ENCODE data around the gene ZNF618.

ZNF618 gene

DNA sequence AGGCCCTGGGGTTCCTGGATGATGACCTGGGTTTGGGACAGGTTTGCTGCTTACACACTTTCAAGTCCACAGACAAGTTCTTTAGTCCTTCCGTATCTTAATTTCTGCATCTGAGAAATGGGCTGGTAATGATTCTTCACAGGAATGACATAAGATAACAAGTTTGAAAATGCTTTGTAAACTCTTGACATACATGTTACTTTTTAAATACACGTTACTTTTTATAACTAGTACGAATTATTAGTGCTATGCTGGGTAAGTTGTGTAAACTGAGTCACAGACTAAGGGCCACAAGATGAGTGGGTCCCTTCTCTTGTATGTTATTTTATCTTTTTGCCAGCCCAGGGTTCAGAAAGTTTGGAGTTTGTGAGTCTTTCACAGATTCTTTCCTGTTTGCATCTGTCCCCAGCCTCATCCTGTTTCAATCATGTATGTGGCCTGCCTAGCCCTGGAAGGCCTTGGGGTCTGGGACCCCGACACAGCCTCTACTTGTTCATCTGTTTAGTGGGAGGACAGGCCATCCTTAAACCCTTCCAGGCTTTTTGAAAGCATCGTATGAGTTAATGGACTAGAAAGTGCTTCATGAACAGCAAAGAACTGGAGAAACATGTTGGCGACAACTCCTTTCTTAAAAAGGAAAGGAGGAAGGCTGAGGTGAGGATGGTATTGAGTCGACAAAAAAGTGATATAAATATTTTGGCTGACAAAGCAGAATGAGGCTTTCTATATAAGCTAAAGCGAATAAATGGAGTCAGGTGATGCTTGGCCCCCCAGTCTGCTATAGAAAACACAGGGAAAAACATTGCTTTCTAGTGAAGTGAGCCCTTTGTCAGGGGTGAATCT is 9.3 kb downstream of the ZNF618 start:
- DNase-seq = no peak

DNA sequence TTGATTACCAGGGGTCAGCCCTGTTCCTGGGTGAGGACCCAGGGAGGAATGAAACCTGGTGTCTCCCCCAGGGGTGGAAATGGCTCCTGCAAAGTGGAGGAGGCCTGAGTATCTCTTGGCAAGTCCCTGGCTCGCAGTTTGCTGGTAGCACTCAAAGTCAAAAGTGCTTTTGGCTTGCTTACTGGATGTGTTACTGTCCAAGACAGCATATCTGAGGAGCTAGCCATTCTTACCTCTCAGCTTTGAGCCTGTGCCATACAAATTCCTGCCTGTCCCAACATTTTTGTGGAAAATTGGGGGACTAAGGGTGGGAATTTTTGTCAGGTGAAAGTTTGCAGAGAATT is 9.9 kb downstream of the ZNF618 start:
- no peak for DNase-seq

DNA sequence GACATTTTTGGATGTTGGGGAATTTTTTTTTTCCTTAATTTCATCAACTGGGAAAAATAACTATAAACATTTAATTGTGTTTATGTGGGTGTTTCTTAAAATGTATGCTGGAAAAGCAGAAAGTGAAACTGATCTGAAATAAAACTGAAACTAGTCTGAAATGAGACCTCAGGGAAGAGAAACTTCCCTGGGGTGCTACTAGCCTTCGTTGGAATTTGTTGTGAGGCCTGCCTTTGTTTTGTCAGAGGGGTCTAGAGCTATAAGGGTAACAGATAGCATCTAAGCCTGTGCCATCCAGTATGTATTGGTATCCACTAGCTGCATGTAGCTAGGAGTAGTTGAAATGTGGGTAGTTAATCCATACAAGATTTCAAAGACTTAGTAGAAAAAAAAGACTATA is 10.4 kb downstream of the ZNF618 start:
- DNase-seq = no peak

DNA sequence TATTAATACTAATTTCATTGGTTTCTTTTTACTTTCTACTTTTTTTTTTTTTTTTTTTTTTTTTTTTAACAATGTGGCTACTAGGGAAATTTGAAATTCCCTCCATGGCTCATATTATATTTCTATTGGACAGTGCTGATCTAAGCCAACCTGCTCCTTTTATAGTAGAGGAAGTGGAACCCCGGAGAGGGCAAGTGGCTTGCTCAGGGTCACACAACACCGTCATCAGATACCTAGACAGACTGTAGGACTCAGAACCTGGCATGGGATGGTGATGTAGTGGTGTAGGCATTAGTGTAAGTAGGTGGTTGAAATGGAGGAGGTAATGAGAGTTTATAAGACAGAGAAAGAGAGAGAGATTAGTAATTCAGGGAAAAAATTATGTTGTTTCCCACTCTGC is 10.8 kb downstream of the ZNF618 start:
- no peak for DNase-seq

DNA sequence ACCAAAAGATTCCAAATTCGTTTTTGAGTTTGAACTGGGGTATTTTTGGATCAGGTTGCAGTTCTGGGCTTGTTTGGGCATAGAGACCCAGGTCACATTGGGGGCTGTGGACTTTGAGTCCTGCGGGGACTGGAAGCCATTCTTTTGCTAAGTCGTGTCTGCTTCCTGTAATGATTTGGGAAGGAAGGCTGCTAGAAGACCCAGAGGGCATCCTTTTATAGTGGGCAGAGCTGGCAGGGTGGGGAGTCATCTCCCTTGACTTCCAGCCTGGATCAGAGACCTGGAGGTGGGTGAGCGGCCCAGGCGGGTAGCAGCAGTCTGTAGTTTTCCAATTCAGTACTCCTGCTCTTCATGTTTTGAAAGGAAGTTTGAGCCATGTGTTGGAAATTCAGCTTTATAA is 11.3 kb downstream of the ZNF618 start:
- DNase-seq = no peak

DNA sequence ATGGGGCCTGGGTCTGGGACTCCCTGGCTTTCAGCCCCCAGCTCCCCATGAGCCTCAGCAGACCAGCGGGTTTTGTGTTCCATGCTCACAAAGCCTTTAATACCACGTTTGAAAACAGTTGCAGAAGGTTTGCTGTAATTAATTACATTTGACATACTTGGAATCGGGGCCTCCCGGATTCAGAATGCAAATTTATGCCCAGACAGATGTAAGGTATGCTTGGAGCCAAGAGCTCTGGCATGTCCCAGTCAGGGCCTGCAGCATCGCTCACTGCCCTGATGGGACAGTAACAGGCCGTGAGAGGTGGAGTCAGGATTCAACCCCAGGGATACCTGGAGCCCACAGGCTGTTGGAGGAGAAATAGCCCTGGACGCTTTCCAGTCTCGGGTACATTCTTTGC is 12.2 kb downstream of the ZNF618 start:
- no peak for DNase-seq

DNA sequence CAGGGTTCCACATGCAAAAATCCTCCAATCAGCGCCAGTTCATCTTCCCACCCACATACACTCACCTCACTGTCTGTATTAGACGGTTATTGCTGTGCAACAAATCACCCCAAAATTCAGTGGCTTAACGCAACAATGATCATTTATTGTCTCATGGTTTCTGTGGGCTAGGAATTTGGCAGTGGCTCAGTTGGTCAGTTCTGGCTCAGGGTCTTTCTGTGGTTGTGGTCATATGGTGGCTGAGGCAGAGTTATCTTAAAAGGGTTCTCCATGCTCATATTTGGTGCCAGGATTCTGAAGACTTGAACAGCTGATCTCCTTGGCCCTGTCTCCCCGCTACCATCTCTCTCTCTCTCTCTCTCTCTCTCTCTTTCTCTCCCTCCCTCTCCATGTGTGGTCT is 12.9 kb downstream of the ZNF618 start:
- DNase-seq = no peak

DNA sequence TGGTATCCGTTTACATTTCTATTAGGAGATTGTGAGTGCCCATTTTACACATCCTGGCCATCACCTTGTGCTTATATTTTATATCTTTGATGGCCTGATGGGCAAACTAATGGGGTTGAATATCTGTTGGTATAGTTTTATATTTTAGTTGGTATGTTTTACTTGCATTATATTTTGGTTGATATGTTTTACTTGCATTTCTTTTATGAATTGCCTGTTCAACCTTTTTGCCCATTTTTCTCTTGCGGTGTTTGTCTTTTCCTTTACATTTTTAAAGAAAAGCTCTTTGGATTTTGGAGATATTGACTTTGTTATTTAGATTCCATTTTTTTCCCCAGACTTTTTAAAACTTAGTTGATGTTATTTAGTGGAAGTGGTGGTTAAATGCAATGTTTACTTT is 14.6 kb downstream of the ZNF618 start:
- DNase-seq = no peak

DNA sequence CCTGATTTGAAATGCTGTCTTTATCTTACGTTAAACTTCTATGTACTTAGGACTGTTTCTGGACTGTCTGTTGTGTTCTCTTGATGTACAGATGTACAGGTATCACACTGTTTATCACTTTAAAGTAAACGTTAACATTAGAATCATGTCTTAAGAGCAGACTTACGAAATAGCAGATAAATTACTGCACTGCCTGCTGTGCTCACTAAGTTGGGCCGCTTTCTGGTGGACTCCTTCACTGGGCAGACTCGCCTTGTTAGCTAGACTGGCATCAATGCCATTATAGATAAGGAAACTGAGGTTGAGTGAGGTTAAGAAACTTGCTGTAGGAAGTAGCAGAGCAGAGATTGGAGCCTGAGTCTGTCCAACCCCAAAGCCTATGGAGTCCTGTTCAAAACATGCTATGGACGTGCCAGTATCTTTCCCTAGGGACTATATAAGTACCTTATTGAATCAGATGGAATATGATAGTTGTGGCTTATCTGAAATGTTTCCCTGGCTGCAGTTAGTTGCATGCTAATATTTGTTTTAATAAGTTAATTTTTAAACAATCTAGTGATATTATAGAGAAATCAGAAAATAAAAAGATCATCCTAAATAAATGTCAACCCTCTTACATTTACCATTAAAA is 16.9 kb downstream of the ZNF618 start:
- DNase-seq = no peak

DNA sequence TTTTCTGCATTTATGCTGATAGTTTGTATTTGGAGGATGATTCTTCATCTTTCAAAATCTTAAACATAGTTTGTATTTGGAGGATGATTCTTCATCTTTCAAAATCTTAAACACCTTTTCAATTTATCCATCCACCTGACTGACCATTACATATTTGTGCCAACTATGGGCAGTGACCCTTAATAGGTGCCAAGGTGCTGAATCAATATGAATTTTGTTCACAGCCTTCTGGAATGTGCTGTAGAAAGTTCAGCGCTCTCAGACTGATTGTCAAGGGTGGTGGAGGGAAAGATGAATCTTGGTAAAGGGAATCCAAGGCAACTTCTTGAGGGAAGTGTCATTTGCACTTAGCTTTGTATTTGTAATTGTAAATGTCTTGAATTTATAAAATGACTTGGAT is 18.1 kb downstream of the ZNF618 start:
- no peak for DNase-seq

DNA sequence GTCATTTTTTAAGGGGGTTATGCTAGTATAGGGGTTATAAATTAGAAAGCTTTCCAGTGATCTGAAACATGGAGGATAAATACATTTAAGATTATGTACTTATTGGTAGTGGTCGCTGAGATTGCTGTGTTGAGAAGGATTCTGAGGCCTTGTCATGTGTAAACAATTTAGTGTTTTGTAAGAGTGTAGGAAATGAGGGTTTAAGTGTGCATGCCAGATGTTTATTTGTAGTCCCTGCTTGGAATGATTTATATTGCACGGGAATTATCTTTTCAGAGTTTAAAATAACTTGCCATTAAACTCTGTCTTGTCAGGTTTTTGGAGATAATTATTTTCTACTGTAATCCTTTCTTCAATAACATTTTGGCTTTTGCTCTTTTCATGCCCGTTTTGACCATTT is 19.4 kb downstream of the ZNF618 start:
- no peak for DNase-seq

DNA sequence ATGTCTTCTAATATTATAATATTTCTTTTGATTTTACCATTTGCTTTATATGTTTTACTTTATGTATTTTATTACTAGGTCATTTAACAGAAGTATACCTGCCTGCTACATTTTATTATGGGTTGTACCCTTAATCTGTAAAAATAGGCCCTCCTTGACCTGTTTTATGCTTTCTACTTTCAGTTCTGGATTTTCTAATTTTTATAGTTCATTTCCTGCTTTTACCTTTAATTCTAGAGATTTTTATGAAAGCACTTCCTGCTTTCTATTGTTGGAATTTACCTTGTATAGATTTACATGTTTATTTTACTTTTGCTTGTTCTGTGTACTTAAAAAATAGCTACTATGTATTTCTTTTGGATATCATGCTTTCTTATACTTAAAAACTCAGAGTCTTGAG is 20.6 kb downstream of the ZNF618 start:
- no peak for DNase-seq

DNA sequence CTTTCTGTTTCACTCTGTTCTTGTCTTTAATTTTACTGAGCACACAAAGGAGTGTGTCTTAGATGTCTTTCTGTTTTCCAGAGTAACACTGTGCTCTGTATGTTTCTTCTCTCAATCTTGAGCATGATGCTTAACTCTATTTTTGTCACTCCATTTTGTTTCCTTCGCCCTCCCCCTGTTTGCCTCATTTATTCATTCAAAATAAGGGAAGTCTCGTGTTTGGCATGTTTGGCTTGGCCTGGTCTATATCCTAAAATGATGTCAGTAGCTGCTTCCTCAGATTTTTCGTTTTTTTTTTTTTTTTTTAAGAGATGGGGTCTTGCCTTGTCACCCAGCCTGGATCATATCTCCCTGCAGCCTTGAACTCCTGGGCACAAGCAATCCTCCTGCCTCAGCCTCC is 22.0 kb downstream of the ZNF618 start:
- no peak for DNase-seq

DNA sequence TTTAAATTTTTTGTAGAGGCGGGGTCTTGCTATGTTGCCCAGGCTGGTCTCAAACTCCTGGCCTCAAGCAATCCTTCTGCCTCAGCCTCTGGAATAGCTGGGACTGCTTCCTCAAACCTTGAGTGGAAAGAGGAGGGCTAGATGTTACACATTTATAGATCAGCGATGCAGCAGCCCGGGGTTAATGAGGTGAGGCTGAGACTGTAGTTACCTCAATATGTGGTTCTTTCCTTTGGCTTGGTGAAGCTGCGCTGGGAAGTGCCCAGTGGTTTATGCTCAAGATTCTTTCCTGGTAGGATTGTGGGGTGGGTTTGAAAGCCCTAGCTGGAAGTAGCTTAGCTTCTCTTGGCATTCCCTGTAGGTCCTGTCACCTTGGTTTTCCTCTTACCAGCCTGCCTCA is 22.5 kb downstream of the ZNF618 start:
- DNase-seq = no peak

DNA sequence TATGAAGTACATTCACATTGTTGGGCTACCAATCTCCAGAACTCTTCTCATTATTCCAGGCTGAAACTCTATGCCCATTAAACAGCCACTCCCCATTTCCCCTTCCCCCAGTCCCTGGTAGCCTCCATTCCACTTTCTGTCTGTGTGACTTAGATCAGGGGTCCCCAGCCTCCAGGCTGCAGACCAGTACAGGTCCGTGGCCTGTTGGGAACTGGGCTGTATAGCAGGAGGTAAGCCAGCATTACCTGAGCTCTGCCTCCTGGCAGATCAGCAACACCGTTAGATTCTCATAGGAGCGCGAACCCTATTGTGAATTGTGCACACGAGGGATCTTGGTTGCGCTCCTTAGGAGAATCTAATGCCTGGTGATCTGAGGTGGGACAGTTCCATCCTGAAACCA is 23.1 kb downstream of the ZNF618 start:
- DNase-seq = no peak

DNA sequence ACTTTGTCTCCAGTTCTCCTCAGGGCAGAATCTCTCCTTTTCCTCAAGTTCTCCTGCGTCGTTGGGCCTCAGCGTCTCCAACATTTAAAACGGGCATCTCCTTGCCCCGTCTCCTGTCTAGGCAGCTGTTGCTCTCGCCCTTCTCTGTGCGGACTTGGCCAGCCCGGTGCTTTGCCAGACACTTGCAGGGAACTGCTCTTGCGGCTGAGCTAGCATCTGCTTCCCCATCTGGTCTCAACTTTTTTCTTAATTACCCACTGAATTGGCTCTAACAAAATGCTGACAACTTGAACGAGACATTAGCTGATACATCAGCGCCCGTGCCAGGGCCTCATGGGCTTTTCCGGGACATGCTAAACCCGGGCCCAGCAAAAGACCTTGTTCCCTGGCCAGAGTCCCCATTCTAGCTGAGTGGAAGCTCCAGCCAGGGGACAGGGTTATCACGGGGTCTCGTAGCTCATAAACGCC is 25.1 kb downstream of the ZNF618 start:
- no peak for DNase-seq

DNA sequence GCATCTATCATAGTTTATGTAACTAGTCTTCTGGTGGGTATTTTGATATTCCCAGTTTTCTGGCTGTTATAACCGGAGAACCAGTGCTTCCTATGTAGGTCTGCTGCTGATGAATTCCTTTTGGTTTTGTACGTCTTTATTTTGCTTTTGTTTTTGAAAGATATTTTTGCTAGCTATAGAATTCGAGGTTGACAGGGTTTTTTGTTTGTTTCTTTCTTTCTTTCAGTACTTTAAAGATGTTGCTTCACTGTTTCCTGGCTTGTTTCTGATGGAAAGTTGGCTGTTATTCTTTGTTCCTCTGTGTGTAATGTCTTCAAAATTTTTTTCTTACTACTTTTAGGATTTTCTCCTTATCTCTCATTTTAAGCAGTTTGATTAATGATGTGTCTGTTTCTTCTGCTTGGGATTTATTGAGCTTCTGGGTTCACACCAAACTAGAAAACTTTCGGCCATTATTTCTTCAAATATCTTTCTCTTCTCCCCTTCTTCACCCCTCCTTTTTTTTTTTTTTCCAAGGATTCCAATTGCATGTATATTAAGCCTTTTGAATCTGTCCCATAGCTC is 27.5 kb downstream of the ZNF618 start:
- DNase-seq = no peak

DNA sequence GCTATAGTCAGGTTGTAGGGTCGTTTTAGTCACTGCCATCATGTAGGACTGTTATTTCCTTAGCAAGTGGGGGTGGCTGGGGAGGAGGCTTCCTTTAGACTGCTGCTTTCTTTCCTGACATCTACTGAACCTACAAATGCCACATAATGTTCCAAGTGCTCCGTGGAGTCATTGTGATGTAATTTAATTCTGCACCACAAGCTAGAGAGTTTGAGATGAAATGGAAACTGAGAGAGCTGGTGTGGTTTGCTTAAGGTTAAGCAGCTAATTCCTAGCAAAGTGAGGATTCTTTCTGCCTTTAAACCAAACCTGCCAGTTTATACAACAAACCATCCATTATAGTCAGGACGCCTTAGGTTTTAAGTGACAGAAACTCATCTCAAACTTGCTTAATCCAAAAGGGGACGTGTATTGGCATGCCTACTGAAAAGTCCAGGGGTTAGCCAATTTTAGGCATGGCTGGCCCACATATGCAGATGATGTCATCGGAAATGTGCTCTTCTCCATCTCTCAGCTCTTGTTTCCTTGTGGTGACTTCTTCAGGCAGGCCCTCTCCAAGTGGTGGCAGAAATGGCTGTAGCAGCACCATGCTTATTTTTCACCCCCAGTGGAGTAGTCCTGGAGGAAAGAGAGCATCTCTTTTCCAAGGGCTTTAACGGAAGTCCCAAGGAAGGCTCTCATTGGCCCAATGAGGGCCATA is 30.5 kb downstream of the ZNF618 start:
- DNase-seq = no peak

DNA sequence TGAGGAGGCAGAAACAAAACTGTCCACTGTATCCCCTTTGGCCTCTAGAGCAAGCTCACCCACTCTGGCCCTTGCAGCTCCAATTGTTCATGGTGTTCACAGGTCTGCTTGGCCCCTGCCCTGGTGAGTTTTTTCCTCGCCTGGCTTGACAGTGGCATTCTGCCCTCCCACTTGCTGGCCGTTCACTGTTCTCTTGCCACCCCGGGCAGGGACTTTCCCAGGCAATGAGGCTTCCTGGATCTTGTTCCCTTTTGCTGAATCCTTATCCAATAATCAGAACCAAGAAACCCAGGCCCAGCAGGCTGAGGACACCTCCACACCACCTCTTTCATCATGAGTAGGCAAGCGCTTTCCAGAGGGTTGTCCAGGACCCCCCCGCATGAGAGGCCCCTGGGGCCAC is 31.2 kb downstream of the ZNF618 start:
- DNase-seq = no peak

DNA sequence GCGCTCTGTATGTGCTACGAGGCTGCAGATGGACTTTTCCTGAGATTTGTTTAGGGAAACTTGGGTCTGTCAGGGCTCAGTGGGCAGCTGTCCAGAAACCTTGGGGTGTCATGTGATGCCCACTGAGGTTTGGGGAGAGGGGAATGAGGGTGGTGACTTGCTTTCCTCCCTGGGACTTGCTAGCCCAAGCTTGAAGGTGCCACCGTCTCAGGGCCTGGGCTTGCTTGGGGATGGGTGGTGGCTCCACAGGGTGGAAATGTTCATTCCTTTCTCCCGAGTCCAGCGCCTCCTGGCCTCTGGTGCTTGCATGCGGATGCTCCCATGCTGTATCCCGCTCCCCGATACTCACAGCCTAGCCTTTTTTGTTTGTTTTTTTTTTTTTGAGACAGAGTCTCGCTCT is 33.3 kb downstream of the ZNF618 start:
- DNase-seq = no peak

DNA sequence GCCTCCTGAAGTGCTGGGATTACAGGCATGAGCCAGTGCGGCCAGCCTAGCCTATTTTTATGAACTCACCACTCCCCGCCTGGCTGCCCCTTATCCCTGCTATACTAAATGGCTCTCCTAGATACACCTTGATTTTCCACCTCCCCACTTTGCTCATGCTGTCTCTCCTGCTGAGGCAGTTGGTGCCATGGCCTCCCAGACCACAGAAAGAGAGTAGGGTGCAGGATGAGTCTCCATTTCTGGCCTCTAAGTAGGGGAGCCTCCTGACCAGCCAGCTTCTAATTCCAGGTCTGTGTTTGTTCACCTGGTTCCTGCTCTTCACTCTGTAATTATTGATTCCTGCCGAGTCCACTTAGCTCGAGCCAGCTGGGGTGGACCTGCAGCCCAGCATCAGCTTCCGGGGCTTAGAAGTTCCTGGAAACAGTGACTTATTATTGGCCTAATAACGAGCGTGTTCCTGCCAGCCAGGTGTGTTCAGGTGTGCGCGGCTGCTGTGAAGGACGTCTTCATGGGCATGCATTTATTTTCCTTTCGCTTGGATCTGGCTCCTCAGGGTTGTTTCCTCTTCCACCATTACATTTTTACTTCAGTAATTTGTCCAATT is 34.0 kb downstream of the ZNF618 start:
- no peak for DNase-seq

DNA sequence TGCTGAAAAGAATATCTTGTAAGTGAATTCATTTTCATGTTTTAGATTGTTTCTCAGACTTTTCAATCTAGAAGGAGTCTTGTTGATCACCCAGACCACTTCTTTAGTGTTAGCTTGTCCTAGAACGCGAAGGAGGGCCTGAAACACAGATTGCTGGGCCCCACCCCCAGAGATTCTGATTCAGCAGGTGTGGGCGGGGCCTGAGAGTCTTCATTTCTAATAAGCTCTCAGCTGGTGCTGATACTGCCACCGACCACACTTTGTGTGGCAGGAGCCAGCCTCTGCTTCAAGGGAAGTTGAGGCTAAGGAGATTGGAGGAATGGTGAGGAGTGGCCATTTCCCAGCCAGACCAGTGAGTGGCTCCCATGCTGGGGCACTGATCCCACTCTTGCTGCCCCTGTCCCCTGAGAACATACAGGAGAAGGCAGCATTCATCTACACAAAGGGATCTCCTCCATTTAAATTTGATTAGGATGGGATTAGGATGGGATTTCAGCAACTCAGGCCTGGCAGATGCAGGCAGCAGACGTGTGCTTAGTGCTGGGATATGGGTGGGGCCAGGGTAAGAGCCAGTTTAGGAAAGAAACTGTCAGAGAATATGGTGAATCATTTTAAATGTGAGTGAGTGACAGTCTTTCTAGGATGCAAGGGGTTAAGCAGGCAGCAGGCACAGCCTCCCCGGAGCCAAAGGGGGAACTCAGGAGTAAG is 35.9 kb downstream of the ZNF618 start:
- DNase-seq = no peak

DNA sequence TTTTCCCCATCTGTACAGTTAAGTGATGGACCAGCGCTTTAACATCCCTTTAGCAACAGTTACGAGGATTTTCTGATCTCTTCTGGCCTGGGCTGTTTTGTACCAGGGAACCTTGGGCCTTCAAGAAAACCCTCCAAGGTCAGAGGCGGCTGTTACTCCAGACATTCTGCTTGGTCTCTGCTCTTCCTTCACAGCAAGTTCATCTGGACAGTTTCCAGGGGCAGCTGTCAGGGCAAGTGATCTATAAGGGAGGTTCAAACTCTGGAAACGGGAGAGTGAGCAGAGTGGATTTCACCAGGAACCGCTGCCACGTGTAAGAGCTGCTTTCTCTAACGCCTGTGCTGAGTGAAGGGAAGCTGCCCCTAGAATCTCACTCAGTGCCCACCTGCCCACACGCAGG is 36.7 kb downstream of the ZNF618 start:
- DNase-seq = no peak
